HG02852 (cell line): ENCODE measurements around the gene RNF150.
"Not testable (repeated sequence)": the region's sequence is repeated elsewhere in the genome, so short reads cannot be mapped to it uniquely, and the experiment has no call there.

Experiments used
- ATAC-seq: cut with Tn5 transposase; IDR thresholded peaks from one replicate; pipeline ENCODE4 v1.9.1; 2021; ENCODE audit warnings: mild to moderate bottlenecking, moderate library complexity; ENCODE audit not compliant: unreplicated experiment

RNF150 gene

GRCh38 chr4:141133146-141133998 lies at the start of gene RNF150:
TSS of gene RNF150 (minus strand) at chr4:141133469.
- ATAC-seq: peak; percentile 66

GRCh38 chr4:141180991-141181761 lies 47.9 kb upstream of the RNF150 start:
- ATAC-seq: no peak

GRCh38 chr4:141179474-141180373 lies 46.5 kb upstream of the RNF150 start:
- ATAC-seq: no peak

- no peak for ATAC-seq
Observed at GRCh38 chr4:141177171-141177570, 43.9 kb upstream of the RNF150 start.

- ATAC-seq: peak; percentile 59
Observed at GRCh38 chr4:141174457-141174856, 41.2 kb upstream of the RNF150 start.

GRCh38 chr4:141170671-141171070 lies 37.4 kb upstream of the RNF150 start:
- ATAC-seq: no peak

- ATAC-seq: no peak
Observed at GRCh38 chr4:141169391-141169790, 36.1 kb upstream of the RNF150 start.

- ATAC-seq: not testable (repeated sequence)
Observed at GRCh38 chr4:141165001-141165400, 31.7 kb upstream of the RNF150 start.

- no peak for ATAC-seq
Observed at GRCh38 chr4:141159027-141159426, 25.8 kb upstream of the RNF150 start.

- no peak for ATAC-seq
Observed at GRCh38 chr4:141158219-141158618, 24.9 kb upstream of the RNF150 start.

- ATAC-seq: no peak
Observed at GRCh38 chr4:141155586-141155985, 22.3 kb upstream of the RNF150 start.

GRCh38 chr4:141154725-141155124 lies 21.5 kb upstream of the RNF150 start:
- no peak for ATAC-seq

GRCh38 chr4:141153751-141154510 lies 20.7 kb upstream of the RNF150 start:
- ATAC-seq: no peak

GRCh38 chr4:141144207-141144606 lies 10.9 kb upstream of the RNF150 start:
- no peak for ATAC-seq

GRCh38 chr4:141142423-141142822 lies 9.2 kb upstream of the RNF150 start:
- no peak for ATAC-seq

- ATAC-seq: no peak
Observed at GRCh38 chr4:141140391-141141200, 7.3 kb upstream of the RNF150 start.

GRCh38 chr4:141133999-141134995 lies 1.0 kb upstream of the RNF150 start:
- no peak for ATAC-seq

- peak; percentile 26 for ATAC-seq
Observed at GRCh38 chr4:141132709-141133145, 542 bp downstream of the RNF150 start.
